ENCODE results near the gene WDR27.

GRCh38 chr6:169659820-169660610 lies 41.8 kb downstream of the WDR27 start:
- no peak for TF ChIP-seq CTCF (IDR thresholded peaks at IDR 0.05)
- TF ChIP-seq POLR2AphosphoS5 (IDR thresholded peaks at IDR 0.05): no peak
- no peak for TF ChIP-seq POLR2A (IDR thresholded peaks at IDR 0.05)
- TF ChIP-seq EP300 (IDR thresholded peaks at IDR 0.05): no peak
